HepG2 (cell line): ENCODE data around the gene MLANA. TPM values are rescaled to one million over a fixed set of nuclear protein-coding genes. Genes with fewer than 3 reads are reported as not detected.
A peak's percentile ranks its signal among the peaks of the same experiment; 100 is the strongest.

Source experiments
- AKAP8 ChIP-seq: sonication (generic); formaldehyde crosslinking; IDR thresholded peaks from 2 replicates; pipeline ENCODE4 v1.5.1; 2020; ENCODE audit warnings: mild to moderate bottlenecking, missing genetic modification reagents
- ATF1 ChIP-seq: IDR thresholded peaks from 2 replicates; pipeline ENCODE4 v1.6.1; 2016; ENCODE audit warnings: mild to moderate bottlenecking, control low read depth
- CENPX ChIP-seq: sonication (generic); formaldehyde crosslinking; IDR thresholded peaks from 2 replicates; pipeline ENCODE4 v1.9.0; 2021; ENCODE audit warnings: mild to moderate bottlenecking, missing genetic modification reagents, moderate library complexity
- ELF1 ChIP-seq: sonication (generic); formaldehyde crosslinking; IDR thresholded peaks from 2 replicates; pipeline ENCODE4 v1.4.0; 2020; ENCODE audit warnings: missing genetic modification reagents
- GLI4 ChIP-seq: sonication (generic); formaldehyde crosslinking; IDR thresholded peaks from 2 replicates; pipeline ENCODE4 v1.5.1; 2020; ENCODE audit warnings: missing genetic modification reagents, mild to moderate bottlenecking, moderate library complexity, borderline replicate concordance
- NR2C2 ChIP-seq: sonication (generic); formaldehyde crosslinking; IDR thresholded peaks from 2 replicates; pipeline ENCODE4 v1.4.0; 2020; ENCODE audit warnings: missing genetic modification reagents, mild to moderate bottlenecking, moderate library complexity, borderline replicate concordance
- SAFB2 ChIP-seq: sonication (generic); formaldehyde crosslinking; IDR thresholded peaks from 2 replicates; pipeline ENCODE4 v1.5.1; 2020; ENCODE audit warnings: missing genetic modification reagents, low read depth, mild to moderate bottlenecking, borderline replicate concordance
- SATB2 ChIP-seq: sonication (generic); formaldehyde crosslinking; IDR thresholded peaks from 2 replicates; pipeline ENCODE4 v1.5.0; 2020; ENCODE audit warnings: missing genetic modification reagents
- TFAP4 ChIP-seq: sonication (generic); IDR thresholded peaks from 2 replicates; pipeline ENCODE4 v1.6.1; 2016; ENCODE audit warnings: low read depth, borderline replicate concordance
- ZBTB21 ChIP-seq: sonication (generic); formaldehyde crosslinking; IDR thresholded peaks from 2 replicates; pipeline ENCODE4 v1.4.0; 2020; ENCODE audit warnings: missing genetic modification reagents
- ZNF18 ChIP-seq: sonication (generic); formaldehyde crosslinking; IDR thresholded peaks from 2 replicates; pipeline ENCODE4 v1.8.0; 2022; ENCODE audit warnings: mild to moderate bottlenecking, missing genetic modification reagents; ENCODE audit not compliant: insufficient replicate concordance
- ZNF317 ChIP-seq: sonication (generic); formaldehyde crosslinking; IDR thresholded peaks from 2 replicates; pipeline ENCODE4 v1.5.0; 2020; ENCODE audit warnings: mild to moderate bottlenecking, missing genetic modification reagents
- ZNF331 ChIP-seq: sonication (generic); formaldehyde crosslinking; IDR thresholded peaks from 2 replicates; pipeline ENCODE4 v1.4.0; 2020; ENCODE audit warnings: missing genetic modification reagents
- ZNF44 ChIP-seq: sonication (generic); formaldehyde crosslinking; IDR thresholded peaks from 2 replicates; pipeline ENCODE4 v1.5.1; 2020; ENCODE audit warnings: mild to moderate bottlenecking, missing genetic modification reagents
- ZNF616 ChIP-seq: sonication (generic); formaldehyde crosslinking; IDR thresholded peaks from 2 replicates; pipeline ENCODE4 v1.5.0; 2020; ENCODE audit warnings: low read depth, mild to moderate bottlenecking, missing genetic modification reagents
- ZSCAN22 ChIP-seq: sonication (generic); formaldehyde crosslinking; IDR thresholded peaks from 2 replicates; pipeline ENCODE4 v1.4.0; 2020; ENCODE audit warnings: mild to moderate bottlenecking, missing genetic modification reagents
- polyA plus RNA-seq, 8 experiments: library from polyadenylated mRNA; depleted of rRNA in 3 of 8; stranded (reverse) in 7 of 8; unstranded in 1 of 8; fragments of >200 nt; fragmentation: Illumina TruSeq in 4 of 8; extraction: Trizol in 4 of 8; gene quantifications; 2 replicates each; pipeline versions ENCODE4 v1.2.1 to v1.2.3, GENCODE V29; 2011 to 2016; ENCODE audit warnings: low read depth in 4 of 8, missing spikeins in 1 of 8, mixed read lengths in 1 of 8; ENCODE audit not compliant: insufficient read depth in 1 of 8
- total RNA-seq, 5 experiments: library from RNA; depleted of rRNA; stranded (reverse); fragments of >200 nt; fragmentation: Illumina TruSeq; extraction: Trizol; gene quantifications; 2 replicates each; pipeline ENCODE4 v1.2.3, GENCODE V29; 2016; ENCODE audit warnings: low read depth in 1 of 5
- TF ChIP-seq, protein P1 (sequence below): sonication (generic); formaldehyde crosslinking; IDR thresholded peaks from 2 replicates; pipeline ENCODE4 v1.4.0; 2020; ENCODE audit warnings: missing genetic modification reagents

Gene MLANA
- total and polyA plus RNA-seq, 2 of the 13 experiments (the other 11 are each of a cell fraction or from before 2014, with no cell fraction given) = 0.11 to 0.18 TPM

DNA sequence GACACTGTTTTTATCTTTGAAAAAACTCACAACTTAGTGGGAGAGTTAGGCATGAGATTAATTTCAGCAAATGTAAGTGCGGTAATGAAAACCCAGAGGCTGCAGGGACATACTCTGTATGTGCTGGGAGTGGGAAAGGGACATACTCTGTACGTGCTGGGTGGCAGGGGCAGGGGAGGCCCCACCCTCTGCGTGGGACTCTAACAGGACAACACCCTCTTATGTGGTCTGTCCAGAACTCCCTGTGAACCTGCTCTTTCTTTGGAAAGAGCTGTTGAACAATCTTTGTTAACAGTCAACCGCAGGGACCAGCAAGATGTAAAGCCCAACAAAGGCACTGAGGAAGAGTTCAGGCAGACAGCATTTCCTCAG lies 2.4 kb downstream of the MLANA start (continued):
- TF ChIP-seq, protein P1, sequence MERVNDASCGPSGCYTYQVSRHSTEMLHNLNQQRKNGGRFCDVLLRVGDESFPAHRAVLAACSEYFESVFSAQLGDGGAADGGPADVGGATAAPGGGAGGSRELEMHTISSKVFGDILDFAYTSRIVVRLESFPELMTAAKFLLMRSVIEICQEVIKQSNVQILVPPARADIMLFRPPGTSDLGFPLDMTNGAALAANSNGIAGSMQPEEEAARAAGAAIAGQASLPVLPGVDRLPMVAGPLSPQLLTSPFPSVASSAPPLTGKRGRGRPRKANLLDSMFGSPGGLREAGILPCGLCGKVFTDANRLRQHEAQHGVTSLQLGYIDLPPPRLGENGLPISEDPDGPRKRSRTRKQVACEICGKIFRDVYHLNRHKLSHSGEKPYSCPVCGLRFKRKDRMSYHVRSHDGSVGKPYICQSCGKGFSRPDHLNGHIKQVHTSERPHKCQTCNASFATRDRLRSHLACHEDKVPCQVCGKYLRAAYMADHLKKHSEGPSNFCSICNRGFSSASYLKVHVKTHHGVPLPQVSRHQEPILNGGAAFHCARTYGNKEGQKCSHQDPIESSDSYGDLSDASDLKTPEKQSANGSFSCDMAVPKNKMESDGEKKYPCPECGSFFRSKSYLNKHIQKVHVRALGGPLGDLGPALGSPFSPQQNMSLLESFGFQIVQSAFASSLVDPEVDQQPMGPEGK = peak; percentile 48; the same call in 1 of the 2 replicates
- no peak for TF ChIP-seq ELF1 (CRISPR knock-in tag)
- no peak for TF ChIP-seq ZBTB21 (CRISPR knock-in tag)
- no peak for TF ChIP-seq SATB2 (CRISPR knock-in tag)
- no peak for TF ChIP-seq NR2C2
- TF ChIP-seq ZNF317 = no peak
- TF ChIP-seq ZNF616 (CRISPR knock-in tag) = no peak
- TF ChIP-seq ZNF44 = no peak
- TF ChIP-seq CENPX (CRISPR knock-in tag) = no peak
- TF ChIP-seq AKAP8 (CRISPR knock-in tag) = no peak
- no peak for TF ChIP-seq ZSCAN22 (CRISPR knock-in tag)
- no peak for TF ChIP-seq TFAP4
- TF ChIP-seq GLI4 (CRISPR knock-in tag) = no peak
- TF ChIP-seq ZNF331 = no peak
- TF ChIP-seq ATF1 = no peak
- TF ChIP-seq ZNF18 (CRISPR knock-in tag) = no peak
- TF ChIP-seq SAFB2 (CRISPR knock-in tag) = no peak
